IMR-90 (cell line): ENCODE data around the gene ZFYVE28. TPM values are rescaled to one million over a fixed set of nuclear protein-coding genes. Genes with fewer than 3 reads are reported as not detected.

Experiments used
- ATAC-seq: fragments of 200-7000 bp; cut with Tn5 transposase; 2 replicates; pipeline ENCODE4 v1.9.1; 2020; ENCODE audit warnings: low read depth, mild to moderate bottlenecking, moderate library complexity
- BruUV-seq: library from RNA; stranded (reverse); fragments of 400-500 nt; replicated peaks from 2 replicates; lab custom pipeline; 2021; lab: Mats Ljungman, UMichigan
- CTCF ChIA-PET: fragments of 300-600 bp; formaldehyde crosslinking; extraction: SDS; loops from one replicate; lab custom pipeline; 2021; ENCODE audit warnings: antibody characterized with exemption; lab: Yijun Ruan, JAX
- POLR2A ChIA-PET: fragments of 300-600 bp; sonication (Branson Sonifier 250); formaldehyde crosslinking; loops from one replicate; lab custom pipeline; 2022; ENCODE audit warnings: antibody characterized with exemption; ENCODE audit not compliant: unreplicated experiment; lab: Charles Lee
- DNase-seq: peaks from one replicate; pipeline ENCODE4 v3.0.0; 2013
- H2AFZ ChIP-seq: replicated peaks from 2 replicates; pipeline ENCODE3; 2013; ENCODE audit warnings: low read length, mild to moderate bottlenecking; ENCODE audit not compliant: poor library complexity
- H2AK5ac ChIP-seq: 2 replicates; pipeline ENCODE4 v1.6.1; 2013; ENCODE audit warnings: low read depth, low read length, inconsistent platforms
- H2AK9ac ChIP-seq: replicated peaks from 2 replicates; pipeline ENCODE3; 2013; ENCODE audit warnings: mild to moderate bottlenecking, low read depth, low read length, moderate library complexity; ENCODE audit not compliant: poor library complexity
- H2BK120ac ChIP-seq: 2 replicates; pipeline ENCODE4 v1.6.1; 2013; ENCODE audit warnings: low read depth, low read length, inconsistent platforms
- H2BK15ac ChIP-seq: 3 replicates; pipeline ENCODE4 v1.6.1; 2013; ENCODE audit warnings: low read depth, low read length, inconsistent platforms
- H2BK20ac ChIP-seq: 2 replicates; pipeline ENCODE4 v1.6.1; 2013; ENCODE audit warnings: low read depth, mild to moderate bottlenecking, inconsistent platforms, low read length, moderate library complexity
- H2BK5ac ChIP-seq: 2 replicates; pipeline ENCODE4 v1.6.1; 2013; ENCODE audit warnings: mild to moderate bottlenecking, low read depth, low read length, inconsistent platforms; ENCODE audit not compliant: poor library complexity, severe bottlenecking
- H3K14ac ChIP-seq: replicated peaks from 2 replicates; pipeline ENCODE4 v1.6.1; 2013; ENCODE audit warnings: low read depth, low read length, inconsistent platforms
- H3K18ac ChIP-seq: 2 replicates; pipeline ENCODE4 v1.6.1; 2013; ENCODE audit warnings: low read depth, low read length, control low read depth
- H3K23ac ChIP-seq: 2 replicates; pipeline ENCODE4 v1.6.1; 2013; ENCODE audit warnings: low read depth, low read length, inconsistent platforms
- H3K27ac ChIP-seq: 2 replicates; pipeline ENCODE4 v1.5.1; 2013; ENCODE audit warnings: mild to moderate bottlenecking, control low read depth, low read length; ENCODE audit not compliant: insufficient read depth
- H3K27me3 ChIP-seq: 2 replicates; pipeline ENCODE4 v1.6.1; 2013; ENCODE audit warnings: low read length; ENCODE audit not compliant: control insufficient read depth, insufficient read depth
- H3K36me3 ChIP-seq: 2 replicates; pipeline ENCODE4 v1.6.1; 2013; ENCODE audit warnings: low read length, mixed read lengths; ENCODE audit not compliant: control insufficient read depth, insufficient read depth
- H3K4ac ChIP-seq: 2 replicates; pipeline ENCODE4 v1.6.1; 2013; ENCODE audit warnings: low read depth, low read length, inconsistent platforms
- H3K4me1 ChIP-seq: 2 replicates; pipeline ENCODE4 v1.6.1; 2013; ENCODE audit warnings: low read length, mixed read lengths; ENCODE audit not compliant: control insufficient read depth, insufficient read depth
- H3K4me2 ChIP-seq: 2 replicates; pipeline ENCODE4 v1.6.1; 2013; ENCODE audit warnings: low read depth, mild to moderate bottlenecking, control low read depth, low read length, moderate library complexity
- H3K4me3 ChIP-seq: 2 replicates; pipeline ENCODE4 v1.5.1; 2013; ENCODE audit warnings: low read depth, mild to moderate bottlenecking, control low read depth, low read length, moderate library complexity; ENCODE audit not compliant: insufficient read depth
- H3K56ac ChIP-seq: 2 replicates; pipeline ENCODE4 v1.6.1; 2013; ENCODE audit warnings: low read length, inconsistent platforms; ENCODE audit not compliant: insufficient read depth; ENCODE audit errors: extremely low read depth
- H3K79me1 ChIP-seq, 2 experiments: 2 replicates each; pipeline ENCODE4 v1.6.1; 2013; ENCODE audit warnings: low read length in 2 of 2, inconsistent platforms in 1 of 2, low read depth in 1 of 2
- H3K9ac ChIP-seq: 2 replicates; pipeline ENCODE4 v1.6.1; 2013; ENCODE audit warnings: low read depth, low read length, control low read depth
- H3K9me1 ChIP-seq: 2 replicates; pipeline ENCODE4 v1.6.1; 2013; ENCODE audit warnings: low read length, inconsistent platforms; ENCODE audit not compliant: insufficient read depth
- H3K9me3 ChIP-seq: 2 replicates; pipeline ENCODE4 v1.6.1; 2013; ENCODE audit warnings: low read length; ENCODE audit not compliant: control insufficient read depth, insufficient read depth
- H4K20me1 ChIP-seq: 2 replicates; pipeline ENCODE4 v1.6.1; 2013; ENCODE audit warnings: low read length, inconsistent platforms; ENCODE audit not compliant: insufficient read depth
- H4K5ac ChIP-seq: 2 replicates; pipeline ENCODE4 v1.6.1; 2013; ENCODE audit warnings: mild to moderate bottlenecking, low read depth, low read length, control low read depth
- H4K8ac ChIP-seq, 2 experiments: 2 replicates each; pipeline ENCODE4 v1.6.1; 2013; ENCODE audit warnings: low read depth in 2 of 2, low read length in 2 of 2, control low read depth in 1 of 2, inconsistent platforms in 1 of 2
- H4K91ac ChIP-seq: 2 replicates; pipeline ENCODE4 v1.6.1; 2013; ENCODE audit warnings: low read depth, low read length, inconsistent platforms; ENCODE audit not compliant: insufficient read depth
- BHLHE40 ChIP-seq: fragments of 150-350 bp; IDR thresholded peaks from 2 replicates; pipeline ENCODE4 v1.6.1; 2016; ENCODE audit warnings: mild to moderate bottlenecking, low read depth, low read length
- CHD1 ChIP-seq: IDR thresholded peaks from 2 replicates; pipeline ENCODE4 v1.6.1; 2012; ENCODE audit warnings: low read depth, low read length, improper control_type of control experiment
- ELK1 ChIP-seq: fragments of 150-350 bp; IDR thresholded peaks from 2 replicates; pipeline ENCODE4 v1.6.1; 2016; ENCODE audit warnings: low read depth, mild to moderate bottlenecking, low read length, moderate library complexity, borderline replicate concordance
- FOS ChIP-seq: fragments of 150-350 bp; IDR thresholded peaks from 2 replicates; pipeline ENCODE4 v1.6.1; 2016; ENCODE audit warnings: low read depth, low read length
- MAFK ChIP-seq: IDR thresholded peaks from 2 replicates; pipeline ENCODE4 v1.6.1; 2012; ENCODE audit warnings: low read depth, low read length, improper control_type of control experiment
- NFE2L2 ChIP-seq: fragments of 150-350 bp; IDR thresholded peaks from 2 replicates; pipeline ENCODE4 v1.6.1; 2016; ENCODE audit warnings: low read depth, mild to moderate bottlenecking, low read length
- POLR2A ChIP-seq: IDR thresholded peaks from 2 replicates; pipeline ENCODE4 v1.6.1; 2012; ENCODE audit warnings: mild to moderate bottlenecking, low read depth, low read length
- RAD21 ChIP-seq: IDR thresholded peaks from 2 replicates; pipeline ENCODE4 v1.6.1; 2012; ENCODE audit warnings: low read length, improper control_type of control experiment
- RCOR1 ChIP-seq: IDR thresholded peaks from 2 replicates; pipeline ENCODE4 v1.6.1; 2012; ENCODE audit warnings: mild to moderate bottlenecking, low read length, improper control_type of control experiment; ENCODE audit not compliant: insufficient replicate concordance
- RFX5 ChIP-seq: IDR thresholded peaks from 2 replicates; pipeline ENCODE4 v1.8.0; 2012; ENCODE audit warnings: low read depth, mild to moderate bottlenecking, low read length, moderate library complexity
- SMC3 ChIP-seq: fragments of 150-350 bp; IDR thresholded peaks from 2 replicates; pipeline ENCODE4 v1.6.1; 2016; ENCODE audit warnings: low read depth, mild to moderate bottlenecking, antibody characterized with exemption, low read length, moderate library complexity
- WGBS, 2 experiments: methylation state at CpG; one replicate each; pipeline versions ENCODE4 v1.1.5 to v1.1.7; 2013; ENCODE audit warnings: missing lambda C conversion rate in 2 of 2; ENCODE audit not compliant: insufficient read length in 1 of 2; ENCODE audit errors: extremely low coverage in 2 of 2; 5-methylcytosine and 5-hydroxymethylcytosine counted together
- dilution Hi-C: fragments of 300-500 bp; cut with HindIII; formaldehyde crosslinking; loops from one replicate; pipeline ENCODE4 v1.14.3; 2018; ENCODE audit warnings: low sequenced_read_pairs; ENCODE audit not compliant: unreplicated experiment
- in situ Hi-C: fragments of 300-500 bp; cut with MboI; formaldehyde crosslinking; loops from 3 replicates; pipeline ENCODE4 v1.14.3; 2019; ENCODE audit warnings: low sequenced_read_pairs, inconsistent platforms, mixed read lengths
- intact Hi-C: fragments of 100-400 bp; cut with micrococcal nuclease; formaldehyde crosslinking; loops from 2 replicates; pipeline ENCODE4 v1.10.0; 2022
- polyA plus RNA-seq, 3 experiments: library from polyadenylated mRNA; depleted of rRNA; stranded (reverse); fragments of >200 nt; gene quantifications; 2 replicates each; pipeline ENCODE4 v1.2.3, GENCODE V29; 2012; ENCODE audit warnings: low replicate concordance in 1 of 3
- total RNA-seq: library from RNA; depleted of rRNA; stranded (reverse); fragments of >200 nt; gene quantifications from 2 replicates; pipeline ENCODE4 v1.2.3, GENCODE V29; 2012
- TF ChIP-seq, protein P1 (sequence below): fragments of 150-350 bp; IDR thresholded peaks from 2 replicates; pipeline ENCODE4 v1.6.1; 2017; ENCODE audit warnings: mild to moderate bottlenecking, antibody characterized with exemption, low read length, low read depth
- TF ChIP-seq, protein P2 (sequence below): conservative IDR thresholded peaks from 2 replicates; pipeline ENCODE4 v1.5.1; 2012; ENCODE audit warnings: mild to moderate bottlenecking, low read depth, low read length, improper control_type of control experiment

The ZFYVE28 gene
- total and polyA plus RNA-seq, 2 of the 4 experiments (the other 2 are of a cell fraction): 0.36 to 1.2 TPM

DNA sequence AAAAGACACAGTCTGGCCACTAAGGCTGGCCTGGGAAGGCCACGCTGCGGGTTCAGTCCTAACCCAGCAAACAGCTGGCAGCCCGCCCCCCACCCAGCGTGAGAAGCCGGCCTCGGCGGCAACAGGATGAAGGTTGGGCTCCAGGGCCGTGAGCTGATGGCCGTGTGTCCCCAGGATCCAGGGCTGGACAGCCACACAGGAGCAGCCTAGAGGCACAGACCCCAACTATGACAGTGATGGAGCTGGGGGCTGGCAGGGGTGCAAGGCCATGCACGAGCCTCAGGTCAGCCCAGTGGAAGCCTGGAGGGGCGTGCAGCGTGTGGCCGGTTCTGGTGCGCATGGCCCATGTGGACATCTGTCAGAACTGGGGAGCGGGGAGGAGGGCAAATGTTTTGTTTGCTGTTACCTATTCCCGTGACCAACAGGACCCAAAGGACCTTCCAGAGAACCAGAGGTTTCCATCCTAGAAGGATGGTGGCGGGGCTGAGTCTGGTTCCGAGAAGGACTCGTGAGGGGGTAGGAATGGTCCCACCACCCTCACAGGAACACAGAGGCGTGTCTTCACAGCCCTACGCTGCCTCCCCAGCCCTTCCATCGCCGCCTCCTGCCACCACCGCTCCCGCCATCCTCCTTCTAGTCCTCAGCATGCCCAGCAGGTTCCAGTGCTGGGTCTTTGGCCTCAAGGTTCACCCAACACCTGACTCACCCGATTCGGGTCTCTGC, 46.5 kb downstream of the ZFYVE28 start:
- Histone ChIP-seq H4K20me1 (no peaks in the 10 kb centered on the region), H3K4me2 (no peak overlapping the region), H2BK120ac (no peak overlapping the region), H3K56ac (no peak overlapping the region), H2BK20ac (no peak overlapping the region), H4K91ac (no peak overlapping the region), H4K5ac (no peak overlapping the region), H4K8ac (no peak overlapping the region), H3K4me3 (no peak overlapping the region), H3K18ac (no peak overlapping the region), H3K9ac (no peak overlapping the region), H2BK5ac (no peak overlapping the region), H2BK15ac (no peak overlapping the region), H3K27me3 (peaks cover 30% of the 10 kb centered on the region), H3K14ac (no peak overlapping the region), H2AFZ (peak overlapping the region; percentile 25), H3K9me3 (peaks cover 9% of the 10 kb centered on the region; the same call in 1 of the 2 replicates), H3K9me1 (no peaks in the 10 kb centered on the region), H3K79me1 (no peaks in the 10 kb centered on the region), H3K36me3 (no peaks in the 10 kb centered on the region), H3K4me1 (no peaks in the 10 kb centered on the region), H3K27ac (no peak overlapping the region), H3K23ac (no peak overlapping the region), H2AK9ac (peak overlapping the region; percentile 34), H2AK5ac (no peak overlapping the region), H3K4ac (no peak overlapping the region)
- dilution Hi-C loops (no loop called here), in situ Hi-C loops (no loop called here), intact Hi-C loops (no loop called here)
- ATAC-seq (no peak), DNase-seq (no peak)
- ChIA-PET CTCF (no interaction called here), POLR2A (no interaction called here)
- TF ChIP-seq SMC3: no peak
- TF ChIP-seq POLR2A: no peak
- no peak for TF ChIP-seq BHLHE40
- TF ChIP-seq CHD1: no peak
- no peak for TF ChIP-seq ELK1
- no peak for TF ChIP-seq RAD21
- no peak for TF ChIP-seq NFE2L2
- TF ChIP-seq FOS: no peak
- no peak for TF ChIP-seq MAFK
- TF ChIP-seq RFX5: no peak
- TF ChIP-seq, protein P1, sequence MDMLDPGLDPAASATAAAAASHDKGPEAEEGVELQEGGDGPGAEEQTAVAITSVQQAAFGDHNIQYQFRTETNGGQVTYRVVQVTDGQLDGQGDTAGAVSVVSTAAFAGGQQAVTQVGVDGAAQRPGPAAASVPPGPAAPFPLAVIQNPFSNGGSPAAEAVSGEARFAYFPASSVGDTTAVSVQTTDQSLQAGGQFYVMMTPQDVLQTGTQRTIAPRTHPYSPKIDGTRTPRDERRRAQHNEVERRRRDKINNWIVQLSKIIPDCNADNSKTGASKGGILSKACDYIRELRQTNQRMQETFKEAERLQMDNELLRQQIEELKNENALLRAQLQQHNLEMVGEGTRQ: no peak
- TF ChIP-seq RCOR1: no peak
- TF ChIP-seq, protein P2, sequence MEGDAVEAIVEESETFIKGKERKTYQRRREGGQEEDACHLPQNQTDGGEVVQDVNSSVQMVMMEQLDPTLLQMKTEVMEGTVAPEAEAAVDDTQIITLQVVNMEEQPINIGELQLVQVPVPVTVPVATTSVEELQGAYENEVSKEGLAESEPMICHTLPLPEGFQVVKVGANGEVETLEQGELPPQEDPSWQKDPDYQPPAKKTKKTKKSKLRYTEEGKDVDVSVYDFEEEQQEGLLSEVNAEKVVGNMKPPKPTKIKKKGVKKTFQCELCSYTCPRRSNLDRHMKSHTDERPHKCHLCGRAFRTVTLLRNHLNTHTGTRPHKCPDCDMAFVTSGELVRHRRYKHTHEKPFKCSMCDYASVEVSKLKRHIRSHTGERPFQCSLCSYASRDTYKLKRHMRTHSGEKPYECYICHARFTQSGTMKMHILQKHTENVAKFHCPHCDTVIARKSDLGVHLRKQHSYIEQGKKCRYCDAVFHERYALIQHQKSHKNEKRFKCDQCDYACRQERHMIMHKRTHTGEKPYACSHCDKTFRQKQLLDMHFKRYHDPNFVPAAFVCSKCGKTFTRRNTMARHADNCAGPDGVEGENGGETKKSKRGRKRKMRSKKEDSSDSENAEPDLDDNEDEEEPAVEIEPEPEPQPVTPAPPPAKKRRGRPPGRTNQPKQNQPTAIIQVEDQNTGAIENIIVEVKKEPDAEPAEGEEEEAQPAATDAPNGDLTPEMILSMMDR: no peak
- 65% methylated on average over 11 of the region's 27 CpGs; no CpG with 5 or more reads in 1 of the 2 experiments for WGBS, 2 experiments
- no TSS peak for BruUV-seq
